Measurements from ENCODE around the gene PIP5K1A.

- no peak; the same call in 1 of the 2 replicates for TF ChIP-seq POLR2AphosphoS5 (IDR thresholded peaks at IDR 0.05; ENCODE audit: low read depth, low read length)
- no peak for TF ChIP-seq SIN3A (IDR thresholded peaks at IDR 0.05; ENCODE audit: borderline replicate concordance, insufficient read depth, low read length)
Measured at GRCh38 chr1:151289991-151290708, 91.8 kb downstream of the PIP5K1A start.
